HG02610 (cell line): ENCODE data around the gene FMN2.
"Not testable (repeated sequence)": the region's sequence is repeated elsewhere in the genome, so short reads cannot be mapped to it uniquely, and the experiment has no call there.

Experiments used
- ATAC-seq: cut with Tn5 transposase; IDR thresholded peaks from one replicate; pipeline ENCODE4 v1.9.1; 2021; ENCODE audit warnings: mild to moderate bottlenecking, moderate library complexity; ENCODE audit not compliant: unreplicated experiment

The FMN2 gene

DNA sequence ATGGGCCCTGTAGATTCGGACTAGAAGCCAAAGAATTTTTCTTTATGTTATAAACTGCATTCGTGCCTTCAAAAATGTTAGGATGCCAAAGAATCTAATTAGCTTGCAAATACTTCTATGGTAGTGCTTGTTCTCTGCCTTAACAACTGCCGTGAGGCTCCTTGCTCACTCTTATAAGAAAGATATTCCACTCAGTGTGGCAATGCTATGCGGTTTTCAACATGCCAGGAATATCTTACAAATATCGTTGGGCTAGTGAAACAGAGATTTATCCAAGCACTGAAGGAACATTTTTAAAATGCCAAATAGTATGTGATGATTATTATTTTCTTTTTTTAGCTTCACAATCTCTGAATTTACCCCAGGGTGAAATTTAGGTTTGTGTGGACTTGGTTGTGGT lies 322.0 kb downstream of the FMN2 start:
- ATAC-seq, result no peak

DNA sequence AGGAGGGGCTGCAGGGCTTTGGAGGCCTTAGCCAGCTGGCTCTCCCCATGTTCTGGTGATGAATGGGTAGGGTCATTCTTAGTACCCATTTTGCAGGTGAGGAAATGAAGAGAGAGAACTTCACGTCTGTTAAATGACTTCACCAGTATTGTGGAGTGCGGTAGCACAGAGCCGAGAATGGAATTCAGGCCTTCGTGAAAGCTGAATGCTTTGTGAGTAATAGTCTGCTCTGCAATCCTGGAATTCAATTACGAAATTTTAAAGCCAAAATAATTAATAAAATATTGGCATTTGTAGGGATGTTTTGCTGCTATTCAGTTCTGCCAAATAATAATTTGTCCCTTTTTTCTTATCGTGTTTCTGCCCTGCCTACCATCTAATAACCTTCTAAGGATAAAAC lies 322.6 kb downstream of the FMN2 start:
- no peak for ATAC-seq

DNA sequence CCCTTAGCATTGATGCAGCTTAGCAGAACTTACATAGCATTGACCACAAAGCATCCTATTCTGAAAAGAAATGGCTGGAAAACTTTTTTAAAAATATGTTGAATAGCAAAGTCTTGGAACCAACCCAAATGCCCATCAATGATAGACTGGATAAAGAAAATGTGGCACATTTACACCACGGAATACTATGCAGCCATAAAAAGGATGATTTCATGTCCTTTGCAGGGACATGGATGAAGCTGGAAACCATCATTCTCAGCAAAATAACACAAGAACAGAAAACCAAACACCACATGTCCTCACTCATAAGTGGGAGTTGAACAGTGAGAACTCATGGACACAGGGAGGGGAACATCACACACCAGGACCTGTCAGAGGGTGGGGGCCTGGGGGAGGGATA lies 323.3 kb downstream of the FMN2 start:
- not testable (repeated sequence) for ATAC-seq

DNA sequence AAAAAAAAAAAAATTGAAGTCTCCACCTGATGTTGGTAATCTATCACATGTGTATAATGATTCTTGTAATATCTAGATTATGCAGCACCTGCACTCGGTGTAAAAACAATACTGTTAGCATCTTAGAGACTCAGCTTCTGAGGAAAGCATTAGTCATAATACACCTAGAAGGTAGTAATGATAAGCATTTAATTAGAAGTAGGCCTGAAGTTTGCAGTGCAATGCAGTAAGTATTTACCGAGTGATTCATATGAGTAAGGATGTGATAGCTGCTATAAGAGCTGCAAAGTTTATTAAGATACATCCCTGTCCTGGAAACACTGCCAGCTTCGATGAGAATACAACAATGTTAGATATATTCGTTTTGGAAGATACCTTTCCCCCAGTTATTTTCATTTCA lies 323.8 kb downstream of the FMN2 start:
- no peak for ATAC-seq

DNA sequence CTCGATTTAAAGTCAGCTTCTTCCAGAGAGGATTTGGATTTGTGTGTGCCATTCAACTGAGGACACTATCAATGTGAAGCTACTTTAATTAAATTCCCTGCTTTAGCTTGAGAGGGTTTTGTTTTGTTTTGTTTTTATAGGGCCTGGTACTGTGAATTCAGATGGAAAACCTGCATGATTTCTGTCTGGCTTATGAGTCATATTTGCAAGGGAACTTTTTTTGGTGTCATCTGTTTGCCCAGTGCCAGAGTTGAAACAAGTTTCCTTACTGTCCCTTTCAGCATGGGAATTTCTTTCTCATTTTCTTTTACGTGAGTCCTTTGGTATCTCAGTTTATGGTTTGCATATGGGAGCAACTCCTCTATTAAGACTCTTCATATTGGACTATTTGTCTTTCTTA lies 325.6 kb downstream of the FMN2 start:
- ATAC-seq, result no peak

DNA sequence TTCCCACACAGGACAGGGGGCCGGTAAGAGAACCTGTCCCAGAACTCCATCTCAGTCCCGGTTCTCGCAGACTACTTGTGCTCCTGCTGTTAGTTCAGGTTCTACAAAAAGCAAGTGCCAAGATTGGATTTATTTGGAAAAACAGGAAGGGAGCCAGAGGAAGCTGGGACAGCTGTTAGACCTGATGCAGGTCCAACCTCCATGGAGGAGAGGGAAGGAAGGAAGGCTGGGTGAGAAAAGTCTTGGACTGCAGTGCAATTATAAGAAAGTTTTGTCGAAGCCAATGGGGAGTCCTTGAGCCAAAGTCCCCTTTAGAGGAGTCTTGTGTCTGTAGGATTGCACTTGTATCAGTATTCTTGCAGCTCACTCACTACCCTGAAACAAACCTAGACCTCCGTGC lies 329.1 kb downstream of the FMN2 start:
- ATAC-seq, result no peak

DNA sequence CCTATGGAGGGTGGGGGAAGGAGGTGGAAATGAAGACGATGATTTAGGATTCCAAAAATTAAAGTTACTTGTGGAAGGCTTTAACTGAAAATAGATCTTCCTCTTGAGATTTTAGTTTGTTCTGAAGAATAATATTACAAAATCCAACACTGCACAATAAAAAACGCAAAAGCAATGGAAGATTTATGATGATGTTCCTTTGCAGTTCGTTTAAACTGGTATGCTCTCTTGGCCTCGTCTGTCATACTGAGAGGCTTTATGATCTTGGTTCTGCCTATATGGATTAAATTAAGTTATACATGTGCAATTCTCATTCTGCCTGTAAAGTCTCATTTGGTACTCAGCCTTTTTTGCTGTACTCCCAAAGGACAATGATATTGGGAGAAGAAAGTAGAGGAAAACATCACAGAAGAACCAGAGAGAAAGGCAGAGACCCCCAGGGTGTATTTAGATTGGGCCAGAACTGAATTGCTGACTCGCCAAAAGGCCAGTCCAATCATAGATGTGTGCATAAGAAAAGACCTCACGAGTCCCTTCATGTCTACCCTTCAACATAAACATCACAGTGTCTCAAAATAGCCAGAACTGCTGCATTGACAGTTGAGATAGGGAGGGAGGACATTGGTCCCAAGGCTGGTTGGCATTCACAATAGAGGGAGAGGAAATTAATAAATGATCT lies 331.7 kb downstream of the FMN2 start:
- no peak for ATAC-seq

DNA sequence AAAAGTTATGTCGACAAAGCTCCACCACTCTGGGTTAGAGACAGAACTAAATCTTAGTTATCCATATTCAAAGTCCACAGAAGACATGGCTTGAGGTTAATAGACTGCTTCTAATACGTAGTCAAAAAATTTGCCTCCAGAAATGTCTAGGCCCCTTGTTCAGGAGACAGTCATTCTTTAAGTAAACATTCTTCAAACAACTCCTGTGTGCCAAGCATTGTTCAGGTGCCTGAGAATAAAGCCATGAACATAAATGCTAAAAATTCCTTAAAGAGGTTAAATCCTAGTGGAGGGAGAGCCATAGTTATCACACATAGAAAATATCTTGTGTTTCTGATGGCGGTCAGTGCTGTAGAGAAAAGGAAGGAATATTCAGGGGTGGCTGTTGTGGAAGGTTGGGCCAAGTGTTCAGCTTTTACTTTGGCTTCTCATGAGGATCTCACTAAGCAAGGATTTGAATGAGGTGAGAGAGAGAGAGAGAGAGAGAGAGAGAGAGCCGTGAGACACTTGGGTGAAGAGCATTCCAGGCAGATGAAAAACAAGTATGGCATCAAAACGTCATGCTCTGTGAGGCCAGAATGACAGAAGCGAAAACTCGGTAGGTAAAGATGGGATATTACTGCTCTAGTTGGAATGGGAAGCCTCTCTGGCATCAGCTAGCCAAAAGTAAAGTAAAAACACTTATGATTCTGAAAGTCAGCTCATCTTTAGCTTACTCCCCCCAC lies 333.2 kb downstream of the FMN2 start:
- ATAC-seq, result no peak

DNA sequence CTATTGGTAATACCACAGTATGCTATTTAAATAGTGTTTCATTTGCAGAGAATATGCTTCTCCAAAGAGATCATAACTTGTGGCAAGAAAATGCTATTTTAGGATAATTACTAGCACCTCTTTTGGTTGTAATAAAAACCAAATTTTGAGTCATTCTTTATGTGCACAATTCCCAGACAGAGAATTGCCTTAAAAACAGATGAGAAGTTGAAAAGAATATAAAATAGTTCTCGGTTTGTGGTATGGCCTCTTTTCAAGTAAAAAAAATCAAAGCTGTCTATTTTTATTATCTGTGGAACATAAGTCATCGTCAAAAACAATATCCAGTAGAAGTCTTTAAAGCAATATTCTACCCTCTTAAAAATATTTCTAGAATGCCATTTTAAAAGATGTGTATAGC lies 334.4 kb downstream of the FMN2 start:
- no peak for ATAC-seq

DNA sequence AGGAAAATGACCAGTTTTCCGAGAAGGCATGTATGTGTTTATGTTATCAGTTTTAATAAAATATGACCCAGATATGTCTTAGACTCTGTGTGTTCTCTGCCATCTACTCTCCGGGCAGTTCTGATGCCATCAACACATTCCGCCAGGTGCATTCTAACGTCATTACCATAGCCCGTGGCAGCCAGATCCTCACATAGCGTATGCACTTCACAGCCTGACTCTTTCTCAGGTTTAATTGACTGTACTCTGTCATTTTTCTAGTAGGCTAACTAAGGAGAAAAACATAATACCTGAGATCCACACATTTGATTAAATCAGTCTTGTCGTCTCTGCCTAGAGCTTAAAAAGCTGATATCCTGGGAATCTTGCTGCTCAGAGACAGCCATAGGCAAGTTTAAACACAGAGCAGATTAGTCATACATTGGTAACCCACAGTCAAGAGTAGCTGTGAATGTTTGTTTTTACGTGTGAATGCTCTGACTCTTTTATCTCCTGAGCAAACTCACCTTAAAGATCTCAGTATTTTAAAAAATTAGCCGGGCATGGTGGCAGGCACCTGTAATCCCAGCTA lies 344.4 kb downstream of the FMN2 start:
- no peak for ATAC-seq

DNA sequence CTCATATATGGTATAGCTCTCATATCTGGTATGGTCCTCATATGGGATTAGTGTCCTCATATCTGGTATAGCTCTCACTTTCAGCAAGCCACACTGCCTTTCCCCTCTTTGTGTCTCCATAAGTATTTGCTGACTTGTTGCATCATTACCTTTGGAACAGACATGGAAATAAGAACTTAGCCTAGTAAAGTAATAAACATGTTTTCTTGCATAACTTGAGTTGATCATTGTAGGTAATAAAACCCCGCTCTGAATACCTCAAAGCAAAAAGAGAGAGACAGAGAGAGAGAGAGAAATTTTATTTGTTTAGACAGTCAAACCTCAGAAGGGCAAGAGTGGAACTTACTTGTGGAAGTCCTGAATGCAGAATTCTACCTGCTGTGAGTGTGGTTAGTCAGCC lies 350.0 kb downstream of the FMN2 start:
- no peak for ATAC-seq

DNA sequence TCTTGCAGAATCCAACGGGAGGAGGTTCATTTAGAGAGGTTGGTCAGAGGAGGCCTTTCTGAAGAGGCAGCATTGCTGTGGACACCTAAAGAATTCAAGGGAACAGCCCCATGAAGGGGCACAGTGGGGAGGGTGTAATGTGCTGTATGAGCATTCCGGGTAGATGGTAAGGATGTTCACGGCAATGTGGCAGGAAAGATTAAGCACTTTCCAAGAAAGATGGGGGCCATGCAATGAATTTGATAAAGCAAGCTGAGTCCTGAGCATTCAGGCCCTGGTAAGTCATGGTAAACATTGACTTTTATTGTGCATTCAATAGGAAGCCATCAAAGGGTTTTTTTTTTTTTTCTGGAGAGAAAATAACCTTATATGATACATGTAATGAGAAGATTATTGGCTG lies 353.7 kb downstream of the FMN2 start:
- ATAC-seq, result no peak

DNA sequence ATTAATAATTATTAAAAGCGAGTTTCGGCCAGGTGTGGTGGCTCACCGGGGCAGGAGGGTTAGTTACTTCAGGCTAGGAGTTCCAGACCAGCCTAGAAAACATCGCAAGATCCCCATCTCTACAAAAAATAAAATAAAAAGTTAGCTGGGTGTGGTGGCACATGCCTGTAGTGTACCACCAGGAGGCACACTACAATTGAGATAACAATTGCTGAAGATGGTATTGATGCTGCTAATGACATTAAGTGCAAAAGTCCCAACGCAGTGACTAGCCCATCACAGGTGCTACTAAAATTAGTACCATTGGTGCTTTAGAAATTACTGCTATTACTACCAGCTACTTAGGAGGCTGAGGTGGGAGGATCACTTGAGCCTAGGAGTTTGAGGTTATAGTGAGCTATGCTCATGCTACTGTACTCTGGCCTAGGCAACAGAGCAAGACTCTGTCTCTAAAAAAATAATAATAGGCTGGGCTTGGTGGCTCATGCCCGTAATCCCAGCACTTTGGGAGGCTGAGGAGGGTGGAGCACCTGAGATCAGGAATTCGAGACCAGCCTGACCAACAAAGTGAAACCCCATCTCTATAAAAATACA lies 363.6 kb downstream of the FMN2 start:
- no peak for ATAC-seq

DNA sequence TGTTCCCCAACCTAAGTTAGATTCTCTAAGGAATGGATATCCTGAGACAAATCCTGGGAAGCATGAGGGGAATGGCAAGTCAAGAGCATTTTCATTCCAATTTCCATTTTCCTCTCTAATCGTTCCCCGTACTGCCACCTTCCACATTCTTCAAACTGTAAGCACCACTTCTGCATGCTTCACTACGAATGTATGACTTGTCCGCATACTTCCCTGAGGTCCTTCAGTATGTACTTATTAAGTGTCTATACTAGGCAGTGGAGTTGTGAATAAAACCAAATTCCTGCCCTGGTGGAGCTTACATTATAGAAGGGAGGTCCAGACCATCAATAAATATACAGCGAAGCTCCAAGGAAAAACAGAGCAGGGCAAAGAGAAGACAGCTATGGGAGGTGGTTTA lies 365.5 kb downstream of the FMN2 start:
- no peak for ATAC-seq

DNA sequence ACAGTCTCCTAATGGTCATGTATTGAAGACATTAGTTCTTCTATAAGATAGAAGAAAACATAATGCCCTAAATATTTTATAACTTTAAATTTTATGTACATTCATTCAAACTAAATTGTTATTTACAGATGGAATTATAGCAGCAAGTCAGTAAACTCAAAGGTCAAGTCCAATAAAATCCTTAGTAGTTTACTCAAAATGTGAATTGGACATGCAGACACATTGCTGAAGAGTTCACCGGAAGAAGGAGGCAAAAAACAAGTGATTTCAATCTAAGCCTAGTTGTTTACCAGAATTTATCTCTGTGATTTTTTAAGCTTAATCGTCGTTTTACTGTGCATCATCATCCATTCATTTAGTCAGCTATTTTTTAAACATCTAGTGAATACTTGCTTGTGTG lies 370.6 kb downstream of the FMN2 start:
- ATAC-seq, result no peak

DNA sequence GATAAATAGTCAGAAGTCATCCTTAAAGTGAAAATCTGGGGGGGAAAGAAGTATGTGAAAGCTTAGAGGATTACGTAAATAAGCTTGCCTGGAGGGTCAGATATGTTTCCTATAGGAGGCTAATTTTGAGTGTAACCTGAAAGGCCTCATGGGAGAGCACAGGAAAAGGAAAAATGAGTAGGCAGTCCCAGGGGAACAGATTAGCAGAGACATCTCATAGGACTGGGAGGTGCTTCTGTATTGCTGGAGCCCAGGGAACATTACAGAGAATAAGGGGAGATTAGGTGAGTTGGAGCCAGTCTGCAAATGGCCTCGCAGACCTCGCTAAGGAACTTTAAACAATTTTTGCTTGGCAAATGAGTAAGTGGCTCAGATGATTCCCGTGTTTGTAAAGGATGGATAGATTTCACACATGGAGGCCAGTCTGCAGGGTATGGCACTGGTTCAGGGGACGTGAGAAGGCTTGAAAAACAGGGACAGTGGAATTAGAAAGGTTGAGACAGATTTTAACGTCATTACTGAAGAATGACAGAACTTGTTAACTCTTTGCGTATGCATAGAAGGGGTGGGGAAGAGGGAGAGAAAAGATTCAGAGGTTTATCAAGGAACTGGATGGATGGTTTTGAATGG lies 371.2 kb downstream of the FMN2 start:
- no peak for ATAC-seq

DNA sequence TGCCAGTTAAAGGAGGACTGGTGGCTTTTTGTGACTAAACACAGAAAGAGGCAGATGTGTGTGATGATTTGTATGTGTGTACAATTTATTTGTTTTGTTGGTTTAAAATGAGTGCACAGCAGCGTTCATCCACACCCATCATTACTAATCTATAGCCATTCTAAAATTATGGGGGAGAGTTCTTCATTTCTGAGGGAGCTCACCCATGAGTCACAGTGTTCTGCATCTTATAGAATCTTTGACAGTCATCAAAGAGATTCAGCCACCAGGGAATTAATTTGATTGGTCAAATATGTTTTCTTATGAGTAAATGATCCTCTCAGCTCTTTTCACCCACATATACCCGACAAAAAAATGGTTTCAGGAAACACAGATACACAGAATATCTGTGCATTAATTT lies 372.4 kb downstream of the FMN2 start:
- ATAC-seq, result no peak

DNA sequence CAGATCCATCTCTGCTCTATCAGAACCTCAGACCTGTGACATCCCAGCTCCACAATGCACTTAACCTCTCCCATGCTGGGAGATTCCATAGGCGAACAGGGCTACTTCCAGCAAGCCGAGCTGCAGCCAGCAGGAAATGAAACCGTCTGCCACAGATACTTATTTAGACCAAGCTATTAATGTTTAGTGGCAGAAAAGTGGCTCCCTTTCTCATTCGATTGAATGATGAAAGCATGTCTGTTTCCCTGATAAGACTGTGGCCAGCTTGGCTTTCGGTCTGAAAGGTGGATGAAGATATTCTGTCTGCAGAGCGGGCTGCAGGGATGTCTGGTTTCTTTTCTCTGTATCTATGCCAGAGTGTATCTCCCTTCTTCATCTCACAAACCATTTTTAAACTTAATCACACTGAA lies 373.9 kb downstream of the FMN2 start:
- no peak for ATAC-seq

DNA sequence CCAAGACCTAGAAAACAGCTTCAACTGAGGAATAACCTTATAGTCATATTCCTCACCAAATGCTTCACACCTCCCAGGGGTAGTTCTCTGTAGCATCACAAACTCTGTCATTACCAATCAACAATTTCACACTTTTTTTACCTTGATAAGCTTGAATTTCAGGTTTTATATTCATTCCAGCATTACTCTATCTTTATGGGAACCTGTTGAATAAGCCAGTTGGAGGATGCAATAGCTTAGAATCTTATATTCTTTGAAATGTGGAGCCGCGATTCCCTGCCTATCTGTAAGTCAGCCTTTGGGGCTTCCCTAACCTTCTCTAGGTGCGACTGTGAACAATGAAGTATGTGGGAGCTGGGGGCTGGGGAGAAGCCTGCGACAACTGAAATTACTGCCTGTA lies 374.8 kb downstream of the FMN2 start:
- ATAC-seq, result no peak

DNA sequence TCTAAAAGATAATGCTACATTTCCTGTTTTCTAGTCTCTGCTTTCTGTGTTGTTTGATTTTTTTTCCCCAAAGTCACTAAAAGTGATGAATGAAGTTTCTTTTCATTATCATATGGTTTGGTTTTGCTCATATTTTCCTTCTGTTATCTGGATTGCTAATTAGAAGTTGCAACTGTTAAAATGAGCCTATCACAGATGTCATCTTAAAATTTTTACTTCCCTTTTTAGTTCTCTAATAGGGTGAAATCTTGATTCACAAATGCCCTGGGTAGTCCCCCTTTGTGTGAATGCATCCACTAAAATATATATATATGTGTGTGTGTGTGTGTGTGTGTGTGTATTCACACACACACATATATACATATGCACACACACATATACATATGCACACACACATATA lies 376.2 kb downstream of the FMN2 start:
- no peak for ATAC-seq

DNA sequence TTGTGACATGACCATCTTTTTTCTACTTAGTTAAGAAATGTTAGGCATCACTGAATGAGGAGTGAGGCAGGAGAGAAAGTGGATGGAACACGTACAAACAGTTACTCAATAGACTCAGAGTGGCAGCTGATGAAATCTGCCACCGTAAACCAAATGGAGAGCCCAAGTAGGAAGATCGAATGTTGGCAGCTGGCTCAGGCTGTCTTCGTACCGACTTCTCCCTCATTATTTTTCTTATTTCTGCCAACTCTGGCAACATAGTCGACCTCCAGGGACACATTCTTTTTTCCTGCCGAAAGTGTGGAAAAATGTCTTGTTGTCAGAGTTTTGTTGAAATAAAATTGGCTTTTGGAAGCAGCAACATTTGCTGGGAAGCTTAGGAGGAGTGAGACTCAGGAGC lies 377.0 kb downstream of the FMN2 start:
- ATAC-seq, result no peak

DNA sequence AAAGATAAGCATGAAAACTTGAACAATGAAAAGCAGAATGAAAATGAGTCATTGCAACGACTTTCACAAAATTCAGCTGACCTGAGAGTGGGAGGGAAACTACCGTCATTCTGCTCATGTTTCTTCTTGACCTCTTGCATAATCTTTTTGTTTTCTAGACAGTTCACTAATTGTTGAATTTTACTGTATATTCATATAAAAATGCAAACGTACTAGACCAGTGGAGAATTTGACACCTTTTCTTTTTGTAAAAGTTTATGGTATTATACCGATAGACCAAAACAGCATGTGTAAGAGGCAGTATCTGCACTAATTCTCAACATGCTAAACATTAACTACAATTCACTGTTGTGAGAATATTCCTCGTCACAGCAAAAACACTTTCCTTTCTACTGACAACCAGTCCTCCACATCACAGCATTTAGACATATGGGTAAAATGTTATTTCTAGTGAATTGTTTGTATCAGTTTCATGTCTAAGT lies 382.5 kb downstream of the FMN2 start:
- no peak for ATAC-seq
